Measurements from ENCODE around the gene MREG.

The MREG gene

DNA sequence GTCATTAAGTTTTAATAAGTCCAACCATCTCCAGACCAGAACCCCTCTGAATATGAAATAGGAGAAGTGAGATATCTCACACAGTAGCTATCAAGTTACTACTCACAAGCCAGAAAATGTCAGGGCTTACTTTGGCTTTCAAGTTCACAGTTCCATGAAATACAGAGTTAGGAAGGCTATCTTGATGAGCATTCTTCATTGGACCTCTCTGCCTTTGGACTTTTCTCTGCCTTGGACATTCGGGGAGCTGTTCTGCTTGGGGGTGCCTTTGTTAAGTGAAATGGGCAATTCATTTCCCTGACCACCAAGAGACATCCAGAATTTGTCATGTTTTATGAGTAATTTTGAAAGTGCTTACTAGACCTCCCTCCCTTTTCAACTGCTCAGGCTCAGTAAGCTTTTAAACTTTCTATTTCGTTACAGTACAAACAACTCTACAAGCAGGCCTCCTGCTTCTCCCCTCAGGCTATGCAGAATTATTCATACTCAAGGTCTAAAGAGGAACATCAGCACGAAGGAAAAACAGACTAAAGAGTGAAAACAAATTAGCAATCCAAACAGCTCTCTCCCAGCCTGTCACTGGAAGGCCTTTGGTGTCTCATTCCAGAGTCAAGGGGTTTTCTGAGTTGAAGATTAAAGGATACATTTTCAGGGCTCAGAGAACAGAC lies 95.3 kb downstream of the MREG start:
- DNase-seq: peak; percentile 94

DNA sequence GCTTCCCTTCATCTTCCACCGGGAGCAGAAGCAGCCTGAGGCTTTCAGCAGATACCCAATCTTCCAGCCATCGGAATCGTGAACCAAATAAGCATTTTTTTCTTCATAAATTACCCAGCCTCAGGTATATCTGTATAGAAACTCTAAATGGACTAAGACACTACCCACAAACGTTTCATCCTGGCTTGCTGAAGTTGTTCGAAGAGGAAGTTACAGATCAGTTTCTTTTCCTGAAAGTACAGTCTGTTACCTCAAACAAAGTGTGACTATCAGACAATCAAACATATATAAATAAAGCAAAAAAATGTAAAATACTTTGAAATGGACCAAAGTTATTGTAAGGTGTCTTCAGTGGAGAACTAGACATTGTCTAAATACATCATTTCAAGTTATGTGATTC lies 97.9 kb downstream of the MREG start:
- no peak for DNase-seq

DNA sequence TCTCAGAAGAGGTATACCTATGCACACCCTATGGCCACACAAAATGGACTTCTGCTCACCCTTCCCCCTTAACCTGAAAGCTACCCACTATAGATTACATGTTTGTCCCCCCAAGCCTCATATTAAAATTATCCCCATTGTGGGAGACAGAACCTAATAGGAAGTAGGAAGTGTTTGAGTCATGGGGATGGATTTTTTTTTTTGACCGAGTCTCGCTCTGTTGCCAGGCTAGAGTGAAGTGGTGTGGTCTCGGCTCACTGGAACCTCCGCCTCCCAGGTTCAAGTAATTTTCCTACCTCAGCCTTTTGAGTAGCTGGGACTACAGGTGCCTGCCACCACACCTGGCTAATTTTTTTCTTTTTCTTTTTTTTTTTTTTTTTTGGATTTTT lies 98.6 kb downstream of the MREG start:
- no peak for DNase-seq

DNA sequence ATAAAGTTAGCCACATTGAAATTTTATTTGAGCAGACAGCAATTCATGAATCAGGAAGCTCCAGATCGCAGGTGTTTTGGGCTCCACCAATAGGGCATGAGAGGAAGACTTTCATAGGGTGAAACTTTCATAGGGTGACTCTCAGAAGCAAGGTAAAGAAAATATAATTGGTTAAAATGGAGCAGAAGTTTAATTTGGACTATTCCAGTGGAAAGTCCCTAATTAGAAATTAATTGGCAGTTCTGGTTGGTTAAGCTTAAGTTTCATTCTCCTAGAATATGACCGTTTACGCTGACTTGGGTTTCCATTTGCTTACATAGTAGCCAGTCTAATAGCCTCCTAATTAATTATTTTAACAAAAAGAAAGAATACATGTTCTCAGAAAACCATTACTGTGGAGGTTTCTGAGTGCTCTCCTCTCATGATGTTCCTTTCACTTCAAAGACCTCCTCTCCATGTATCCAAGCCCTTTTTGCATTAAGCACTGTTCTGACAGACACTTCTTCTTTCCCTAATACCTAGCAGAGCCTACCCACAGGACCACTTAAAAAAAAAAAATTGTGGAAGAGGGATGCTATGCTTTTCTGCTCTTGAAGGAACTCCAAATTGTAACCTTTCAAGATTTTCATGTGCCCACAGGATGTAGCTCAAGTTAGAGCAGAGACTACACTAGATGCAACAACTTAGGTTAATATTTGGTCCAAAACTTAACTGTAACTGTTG lies 99.1 kb downstream of the MREG start:
- DNase-seq: no peak

DNA sequence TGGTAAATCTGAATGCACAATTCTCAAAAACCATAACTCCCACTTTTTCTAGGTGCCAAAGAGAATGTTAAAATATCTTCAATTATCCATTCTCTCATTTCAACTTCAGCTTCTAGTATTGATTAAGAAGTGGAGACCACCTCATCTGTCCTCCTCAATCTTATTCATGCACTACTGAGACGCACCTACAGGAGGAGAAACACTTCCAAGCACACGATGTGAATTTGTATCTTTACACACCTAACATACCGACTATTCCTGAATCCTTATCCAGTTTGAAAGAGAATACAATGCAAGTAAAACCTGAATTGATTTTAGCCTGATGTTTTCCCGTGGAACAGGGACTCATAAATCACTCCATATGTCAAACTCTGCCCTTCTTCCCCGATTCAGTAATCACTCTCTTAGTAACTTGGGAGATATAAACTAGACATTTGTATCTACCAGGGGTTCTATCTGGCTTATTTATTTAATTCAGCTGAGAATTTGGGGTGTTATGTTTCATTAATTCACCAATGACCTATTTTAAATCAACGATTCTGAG lies 101.0 kb downstream of the MREG start:
- no peak for DNase-seq

DNA sequence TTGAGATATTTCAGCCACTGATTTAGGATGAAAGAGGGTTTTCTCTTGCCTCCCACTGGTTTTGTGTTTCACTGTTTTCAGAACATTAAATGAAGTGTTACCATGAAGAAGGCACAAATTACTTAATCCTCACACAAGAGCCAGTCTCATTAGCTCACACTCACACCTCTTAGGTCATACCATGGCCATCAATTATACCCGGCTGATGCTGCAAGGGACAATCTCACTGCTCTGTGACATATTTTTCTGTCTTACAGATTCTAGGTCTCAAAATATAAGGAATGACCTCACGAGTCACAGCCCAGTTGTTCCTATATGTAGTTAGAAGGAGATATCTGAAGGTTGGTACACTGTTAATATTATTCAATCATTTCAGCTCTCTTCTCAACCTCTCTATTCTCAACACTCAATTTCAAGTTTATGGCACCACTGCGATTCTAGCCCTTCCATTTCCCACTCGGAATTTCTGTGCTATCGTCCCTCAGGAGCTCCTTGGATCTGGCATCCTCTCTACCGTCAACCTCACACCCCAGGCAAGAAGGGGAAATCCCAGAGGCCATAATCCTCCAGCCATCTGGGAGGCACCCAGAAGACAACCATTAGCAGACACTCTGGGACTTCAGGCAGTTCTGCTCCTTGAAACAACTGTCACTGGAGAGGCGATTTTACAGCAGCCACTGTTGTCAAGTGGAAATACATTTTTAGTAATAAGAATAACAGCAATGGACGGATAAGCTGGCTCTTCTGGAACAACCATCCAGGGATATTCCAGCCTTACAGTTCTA lies 101.9 kb downstream of the MREG start:
- DNase-seq: no peak

DNA sequence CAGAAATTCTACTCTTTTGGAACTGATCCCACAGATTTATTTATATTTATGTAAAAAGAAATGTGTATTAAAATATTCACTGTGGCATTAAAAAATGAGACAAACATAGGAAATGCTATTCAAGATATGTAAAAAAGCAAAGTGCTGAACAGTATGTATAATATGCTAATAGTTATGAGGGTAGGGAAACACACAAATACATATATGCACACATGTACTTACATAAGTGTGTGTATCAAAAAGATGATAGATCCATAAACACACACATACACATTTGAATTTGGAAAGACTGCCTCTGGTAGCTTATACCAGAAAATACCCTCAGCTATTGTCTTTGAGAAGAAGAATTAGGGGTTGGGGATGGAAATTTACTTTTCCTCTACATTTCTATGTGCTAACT lies 103.2 kb downstream of the MREG start:
- DNase-seq: no peak

DNA sequence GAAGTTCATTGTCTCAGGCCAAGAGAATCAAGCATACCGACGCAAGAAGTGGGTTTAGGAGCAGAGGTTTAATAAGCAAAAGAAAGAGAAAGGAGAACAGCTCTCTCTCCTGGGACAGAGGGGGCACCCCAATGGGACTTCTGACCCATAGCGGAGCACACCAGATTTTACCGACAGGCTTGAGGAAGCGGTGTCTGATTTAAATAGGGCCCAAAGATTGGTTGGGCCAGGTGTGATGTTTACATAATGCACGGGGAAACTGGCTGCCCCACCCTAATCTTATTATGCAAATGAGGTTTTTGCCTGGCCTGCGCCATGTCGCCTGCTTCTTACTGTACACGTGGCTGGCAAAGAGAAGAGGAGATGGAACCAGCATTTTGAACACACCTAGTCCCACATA lies 106.2 kb downstream of the MREG start:
- no peak for DNase-seq

DNA sequence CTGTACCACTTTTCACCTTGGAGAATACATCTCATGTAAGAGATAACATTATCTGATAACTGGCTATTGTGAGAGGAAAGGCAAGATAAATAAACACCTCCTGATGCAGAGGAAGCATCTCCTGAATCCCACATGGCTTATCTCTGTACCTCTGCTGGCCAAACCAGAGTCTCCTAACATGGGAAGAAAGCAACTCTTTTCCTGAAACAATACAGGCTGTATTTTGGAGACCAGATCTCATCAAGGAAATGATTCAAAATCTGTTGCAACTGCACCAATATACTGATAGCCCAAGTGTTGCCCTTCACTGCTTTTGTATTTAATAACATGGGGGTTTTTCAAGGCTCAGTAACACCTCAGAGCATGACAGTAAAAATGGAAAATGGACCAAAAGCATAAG lies 106.9 kb downstream of the MREG start:
- no peak for DNase-seq

DNA sequence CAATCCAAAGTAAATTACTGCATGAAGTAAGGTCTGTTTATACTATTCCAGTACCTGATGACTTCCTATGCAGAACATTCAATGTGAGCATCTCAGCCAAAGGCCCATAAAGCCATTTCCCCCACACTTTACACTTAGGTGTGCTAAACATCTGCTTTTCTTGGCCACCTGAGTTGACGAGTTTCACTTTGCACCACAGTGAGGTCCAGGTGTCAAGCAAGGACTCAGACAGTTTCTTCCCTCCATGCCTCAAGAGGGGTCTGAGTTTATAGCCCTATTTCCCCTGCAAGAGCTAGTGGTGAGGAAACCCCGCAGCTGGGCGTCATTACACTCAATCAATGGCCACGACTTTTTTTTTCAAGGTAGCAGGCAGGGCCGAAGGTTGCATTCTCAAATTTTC lies 107.7 kb downstream of the MREG start:
- DNase-seq: no peak

DNA sequence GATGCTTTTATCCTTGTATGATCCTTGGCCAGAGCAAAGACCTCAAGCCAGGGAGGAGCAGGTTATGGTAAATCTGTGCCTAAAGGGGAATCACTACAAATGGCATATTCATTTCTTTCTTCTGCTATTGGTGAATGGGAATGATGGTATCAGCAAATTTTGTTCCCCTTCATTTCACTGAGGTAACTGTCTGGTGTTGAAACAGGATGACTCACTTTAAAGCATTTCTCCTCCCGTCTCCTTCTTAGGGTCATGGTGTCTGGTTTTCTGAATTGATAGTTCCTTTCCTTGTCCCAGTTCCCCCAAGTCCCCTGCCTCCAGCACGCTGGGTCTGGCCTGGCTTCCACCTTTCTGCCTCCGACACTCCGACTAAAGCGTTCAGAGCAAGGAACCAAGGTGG lies 109.2 kb downstream of the MREG start:
- DNase-seq: peak; percentile 75

DNA sequence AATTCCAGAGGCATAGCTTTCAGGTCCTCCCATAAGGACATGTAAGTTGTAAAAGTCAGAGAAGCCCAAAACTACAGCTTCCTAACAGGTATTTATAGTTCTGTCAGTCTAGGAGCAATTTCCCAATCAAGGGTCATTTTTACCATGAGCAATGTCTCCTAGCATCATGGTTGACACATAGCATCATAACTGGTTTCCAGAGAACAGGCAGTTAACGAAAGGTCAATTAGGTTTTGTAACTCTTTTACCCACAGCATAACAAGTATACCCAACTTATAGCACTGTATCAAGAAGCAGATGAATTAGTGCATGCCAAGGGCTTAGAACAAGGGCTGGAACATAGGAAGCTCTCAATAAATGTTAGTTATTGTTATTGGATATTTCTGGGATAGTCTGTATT lies 110.1 kb downstream of the MREG start:
- no peak for DNase-seq

DNA sequence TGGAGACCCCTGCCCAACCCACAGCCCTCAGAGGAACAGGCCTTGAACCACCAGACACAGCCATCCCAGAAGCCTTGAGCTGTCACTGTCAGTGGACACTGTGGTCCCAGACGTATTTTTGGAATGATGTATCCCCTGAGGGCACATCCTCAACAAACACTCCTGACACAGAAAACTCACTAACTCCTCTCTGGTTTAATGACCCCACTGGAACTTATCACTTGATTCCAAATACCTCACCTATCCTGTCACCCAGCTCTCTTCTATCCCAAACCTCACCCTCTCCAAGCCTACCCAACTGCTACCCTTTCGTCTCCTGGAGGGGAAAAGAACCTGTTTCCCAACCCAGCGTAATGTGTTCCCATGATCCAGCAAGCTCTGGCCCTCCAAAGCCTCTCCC lies 111.6 kb downstream of the MREG start:
- DNase-seq: no peak

DNA sequence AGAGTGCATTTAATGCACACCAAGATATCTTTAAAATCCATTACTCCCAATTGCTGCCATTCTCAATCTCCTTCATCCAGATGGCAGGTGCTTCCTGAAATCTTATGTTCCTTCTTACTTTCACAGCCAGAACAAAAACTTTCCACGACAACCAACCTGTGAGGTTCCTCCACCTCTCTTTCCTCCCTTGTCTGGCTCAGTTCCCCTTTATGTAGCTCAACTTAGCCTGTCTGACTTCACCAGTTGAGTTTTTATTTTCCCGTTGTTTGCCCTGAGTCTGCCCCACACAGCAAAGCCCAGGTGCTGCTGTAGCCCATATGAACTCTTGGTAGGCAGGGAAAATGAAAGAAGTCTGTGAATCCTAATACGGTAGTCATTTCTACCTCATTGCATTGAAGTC lies 112.5 kb downstream of the MREG start:
- no peak for DNase-seq

DNA sequence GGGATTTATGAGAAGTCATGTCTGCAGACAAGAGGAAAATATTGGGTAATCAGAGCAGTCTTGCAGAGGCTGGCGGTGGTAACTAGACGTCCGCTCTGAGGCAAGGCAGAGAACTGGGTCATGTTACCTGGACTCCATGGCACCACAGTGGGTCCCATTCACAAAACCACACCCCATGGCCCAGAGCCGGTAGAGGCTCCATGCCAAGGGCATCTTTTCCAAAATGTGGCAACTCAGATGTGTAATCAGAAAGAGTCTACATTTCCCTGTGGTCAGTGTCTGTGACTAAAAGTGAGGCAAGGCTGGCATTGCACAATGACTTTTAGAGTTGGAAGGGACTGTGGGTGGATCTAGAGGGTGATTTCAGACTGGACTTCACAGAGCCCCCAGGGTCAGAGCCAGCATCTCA lies 113.1 kb downstream of the MREG start:
- DNase-seq: no peak

DNA sequence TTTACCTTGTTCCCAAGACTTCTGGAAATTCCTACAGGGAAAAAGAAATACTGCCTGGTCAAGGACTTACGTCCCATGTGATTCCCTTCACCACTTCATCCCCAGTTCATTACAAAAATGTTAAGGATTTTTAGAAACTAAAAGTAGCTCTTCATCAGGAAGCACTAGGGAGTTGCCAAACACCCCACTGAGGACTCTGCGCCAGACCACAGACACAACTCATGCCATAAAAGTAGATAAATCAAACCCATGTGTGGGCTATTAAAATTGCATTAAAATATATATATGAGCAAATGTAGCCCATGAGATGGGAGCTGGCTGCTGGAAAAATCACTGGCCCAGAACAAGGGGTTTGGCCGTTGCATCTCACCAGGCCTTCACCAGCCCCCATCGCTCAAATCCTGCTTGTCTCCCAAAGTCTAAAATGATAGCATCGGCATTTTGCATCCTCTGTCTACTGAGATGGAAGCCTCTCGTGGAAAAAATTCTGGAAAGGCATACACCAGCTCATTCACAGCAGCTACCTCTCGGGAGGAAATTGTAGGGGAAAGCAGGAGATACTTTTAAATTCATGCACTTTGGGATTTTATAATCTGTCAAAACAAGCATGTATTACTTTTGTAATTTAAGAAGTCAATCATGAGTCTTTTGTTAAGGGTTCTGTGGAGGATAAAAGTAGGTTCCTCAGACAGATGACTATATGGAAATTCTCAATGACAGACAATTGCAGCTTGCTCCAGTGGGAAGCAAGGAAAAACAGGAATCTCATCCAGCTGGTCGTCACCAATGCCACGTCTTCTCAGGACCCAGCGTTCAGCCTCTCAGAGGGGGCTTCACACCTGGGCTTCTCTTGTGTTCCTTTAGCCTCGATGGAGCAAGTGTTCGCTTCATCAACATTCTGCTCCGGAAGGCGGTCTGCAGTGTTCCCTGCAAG lies 113.9 kb downstream of the MREG start:
- DNase-seq: peak; percentile 88

DNA sequence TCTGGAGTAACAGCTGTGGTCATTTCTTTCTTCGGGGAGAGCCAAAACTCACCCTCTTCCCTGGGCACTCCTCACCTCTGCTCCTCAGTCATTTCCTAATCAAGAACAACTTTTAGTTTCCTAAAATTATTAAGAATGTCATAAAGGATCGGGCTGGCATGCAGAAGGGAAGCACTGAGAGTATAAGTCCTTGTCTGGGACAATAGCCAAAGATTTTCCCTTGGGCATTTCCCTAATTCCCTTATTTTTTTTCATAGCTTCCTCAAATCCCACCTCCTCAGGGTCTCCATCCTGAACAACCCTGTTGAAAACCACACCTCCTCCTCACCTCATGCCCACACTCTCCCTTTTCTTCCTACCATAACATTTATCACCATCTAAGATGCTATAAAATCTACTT lies 115.0 kb downstream of the MREG start:
- DNase-seq: peak; percentile 44

DNA sequence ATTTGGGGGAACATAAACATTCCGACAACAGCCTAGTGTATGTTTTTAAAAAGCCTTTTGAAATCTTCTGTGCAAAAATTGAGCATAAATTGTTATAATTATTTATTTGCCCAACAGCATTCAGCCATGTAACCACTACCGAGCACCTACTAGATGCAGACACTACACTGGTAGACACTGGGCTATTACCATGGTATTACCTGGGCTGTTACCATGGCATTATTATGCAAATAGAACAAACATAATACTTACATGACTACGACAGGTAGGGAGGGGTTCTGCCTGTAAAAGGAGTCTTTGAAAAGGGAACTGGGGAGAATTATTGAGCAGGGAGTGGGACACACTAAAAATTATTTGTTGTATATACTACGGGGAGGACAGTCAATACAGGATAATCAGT lies 116.4 kb downstream of the MREG start:
- DNase-seq: no peak

DNA sequence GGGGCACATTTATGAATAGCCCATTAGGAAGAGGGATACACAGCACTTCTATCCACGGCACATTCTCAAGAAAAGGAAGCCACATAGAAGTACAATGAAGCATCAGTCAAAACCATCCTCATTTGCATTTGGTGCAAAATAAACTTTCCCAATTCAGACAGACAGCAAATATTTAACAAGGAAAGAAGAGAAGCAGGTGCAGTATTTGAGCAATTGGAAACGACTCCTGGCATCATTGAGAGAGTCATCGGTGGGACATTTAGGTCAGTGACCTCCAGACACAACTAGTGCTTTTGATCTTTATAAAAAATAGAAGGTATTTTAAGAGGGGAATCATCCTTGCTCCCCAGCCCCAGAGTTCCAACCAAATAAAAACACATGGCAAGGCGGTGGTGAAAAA lies 118.0 kb downstream of the MREG start:
- no peak for DNase-seq
